Psoas muscle (tissue), 8 donors: ENCODE data around the gene UBIAD1. TPM values are rescaled to one million over a fixed set of nuclear protein-coding genes. Genes with fewer than 3 reads are reported as not detected.

ENCODE experiments used
- ATAC-seq, 4 donors: fragments of 200-7000 bp; cut with Tn5 transposase; one replicate each; pipeline ENCODE4 v1.9.1; 2020; ENCODE audit warnings: moderate library complexity in 3 of 4, mild to moderate bottlenecking in 2 of 4
- DNase-seq, 2 donors: peaks; one replicate each; pipeline ENCODE4 v3.0.0-alpha.2; 2020
- H3K27ac ChIP-seq: fragments of 200-600 bp; one replicate; pipeline ENCODE4 v1.8.0; 2022
- H3K27me3 ChIP-seq, 3 donors: fragments of 200-600 bp in 1 of 3; one replicate each; pipeline versions ENCODE4 v1.6.1 to v1.8.0; 2013 to 2022; ENCODE audit warnings: low read length in 2 of 3, mild to moderate bottlenecking in 2 of 3, moderate library complexity in 1 of 3; ENCODE audit not compliant: insufficient read depth in 3 of 3
- H3K36me3 ChIP-seq, 2 donors: fragments of 200-600 bp in 1 of 2; one replicate each; pipeline versions ENCODE4 v1.6.1 to v1.8.0; 2013 to 2022; ENCODE audit warnings: low read depth in 1 of 2, mild to moderate bottlenecking in 1 of 2, moderate library complexity in 1 of 2; ENCODE audit not compliant: insufficient read depth in 1 of 2
- H3K4me1 ChIP-seq: fragments of 200-600 bp; one replicate; pipeline ENCODE4 v1.8.0; 2022
- H3K4me3 ChIP-seq: fragments of 200-600 bp; one replicate; pipeline ENCODE4 v1.8.0; 2022; ENCODE audit warnings: mild to moderate bottlenecking
- H3K9me3 ChIP-seq: fragments of 200-600 bp; one replicate; pipeline ENCODE4 v1.8.0; 2022
- CTCF ChIP-seq: fragments of 200-600 bp; IDR thresholded peaks from one replicate; pipeline ENCODE4 v1.8.0; 2022; ENCODE audit warnings: antibody characterized with exemption
- WGBS, 3 donors: extraction: QIAGEN DNeasy Blood & Tissue Kit; methylation state at CpG; one replicate each; pipeline versions ENCODE4 v1.1.6 to v1.1.7; 2013; 5-methylcytosine and 5-hydroxymethylcytosine counted together
- intact Hi-C, 2 donors: fragments of 100-400 bp; cut with DNase I; formaldehyde crosslinking; loops; one replicate each; pipeline versions ENCODE4 v1.11.0 to v1.14.2; 2022
- polyA plus RNA-seq, 3 donors: library from polyadenylated mRNA; stranded (reverse); fragments of 200-250 nt; gene quantifications; one replicate each; pipeline ENCODE4 v1.2.3, GENCODE V29; 2013
- total RNA-seq, 4 donors: library from RNA; stranded (reverse); fragmentation: NEBNext Ultra II Directional in 2 of 4; extraction: Animal tissue kit (Norgen Biotek cat#: 25700) in 2 of 4; gene quantifications; one replicate each; pipeline versions ENCODE4 v1.2.1 to v1.2.4, GENCODE V29; 2021 to 2023
- donor health status: healthy with polysubstance abuse.
- donor health status: DM: no; HTN: no; CAD: no; lungs with moderate emphysema.
- donor health status: Bipolar disorder and iron deficiency.
- donor health status: healthy.
- donor health status: DM: yes; HTN: yes; CAD: no.
- donor health status: DM: no; HTN: no; CAD: no.
- donor health status: DM: no; HTN: no; CAD: no.
- donor health status: DM: yes; HTN: yes; CAD: no.

The UBIAD1 gene
- total and polyA plus RNA-seq, 7 donors: 19.0 to 29.4 (median 25.0) TPM

GRCh38 chr1:11324567-11325165 is 51.7 kb downstream of the UBIAD1 start:
- H3K36me3 ChIP-seq: no peaks in the 10 kb centered on the region
- peaks cover 0 to 13% (median 4%) of the 10 kb centered on the region in 3 donors for H3K27me3 ChIP-seq
- intact Hi-C loops: no loop called here
- DNase-seq (no peak), ATAC-seq (no peak)
- no peak overlapping the region for H3K4me3 ChIP-seq
- 48 to 52% (median 52%) methylated on average over 17 of the region's 17 CpGs for WGBS, 3 donors
- H3K4me1 ChIP-seq: no peaks in the 10 kb centered on the region
- no peak for TF ChIP-seq CTCF
- no peaks in the 10 kb centered on the region for H3K9me3 ChIP-seq
- H3K27ac ChIP-seq: no peak overlapping the region

- TF ChIP-seq CTCF: no peak
- H3K27ac ChIP-seq: no peak overlapping the region
- DNase-seq: no peak
- no peaks in the 10 kb centered on the region for H3K4me1 ChIP-seq
- intact Hi-C loops: no loop called here
- H3K9me3 ChIP-seq: no peaks in the 10 kb centered on the region
- H3K27me3 ChIP-seq: peaks cover 0 to 3% (median under 1%) of the 10 kb centered on the region in 3 donors
- H3K36me3 ChIP-seq: no peaks in the 10 kb centered on the region
- ATAC-seq: no peak
- H3K4me3 ChIP-seq: no peak overlapping the region
- 75 to 79% (median 77%) methylated on average over 4 of the region's 4 CpGs for WGBS, 3 donors
Measured at GRCh38 chr1:11326070-11326469, 53.1 kb downstream of the UBIAD1 start.

- peaks cover 0 to 3% (median 0%) of the 10 kb centered on the region in 3 donors for H3K27me3 ChIP-seq
Measured at GRCh38 chr1:11328444-11328843, 55.4 kb downstream of the UBIAD1 start.

GRCh38 chr1:11330411-11330810 is 57.4 kb downstream of the UBIAD1 start:
- H3K36me3 ChIP-seq: no peaks in the 10 kb centered on the region
- H3K9me3 ChIP-seq: no peaks in the 10 kb centered on the region
- H3K27ac ChIP-seq: no peak overlapping the region
- no peaks in the 10 kb centered on the region for H3K27me3 ChIP-seq
- WGBS, 3 donors: 71 to 78% (median 76%) methylated on average over 4 of the region's 4 CpGs
- no peak overlapping the region for H3K4me3 ChIP-seq
- H3K4me1 ChIP-seq: no peaks in the 10 kb centered on the region
- ATAC-seq: no peak
- TF ChIP-seq CTCF: no peak
- DNase-seq: no peak
- intact Hi-C loops: no loop called here

More at GRCh38 chr1:11328444-11328843, 55.4 kb downstream of the UBIAD1 start:
- Histone ChIP-seq H3K9me3 (no peaks in the 10 kb centered on the region), H3K27ac (no peak overlapping the region), H3K4me3 (no peak overlapping the region), H3K36me3 (no peaks in the 10 kb centered on the region), H3K4me1 (no peaks in the 10 kb centered on the region)
- ATAC-seq (no peak), DNase-seq (no peak)
- intact Hi-C loops: no loop called here
- WGBS, 3 donors: 57 to 65% (median 58%) methylated on average over 7 of the region's 7 CpGs
- no peak for TF ChIP-seq CTCF
